SK-N-DZ (cell line): ENCODE data around the gene PLPPR1.

Experiments
- DNase-seq: peaks from one replicate; pipeline ENCODE4 v3.0.0-alpha.2; 2015; ENCODE audit warnings: low spot score

PLPPR1 gene

DNA sequence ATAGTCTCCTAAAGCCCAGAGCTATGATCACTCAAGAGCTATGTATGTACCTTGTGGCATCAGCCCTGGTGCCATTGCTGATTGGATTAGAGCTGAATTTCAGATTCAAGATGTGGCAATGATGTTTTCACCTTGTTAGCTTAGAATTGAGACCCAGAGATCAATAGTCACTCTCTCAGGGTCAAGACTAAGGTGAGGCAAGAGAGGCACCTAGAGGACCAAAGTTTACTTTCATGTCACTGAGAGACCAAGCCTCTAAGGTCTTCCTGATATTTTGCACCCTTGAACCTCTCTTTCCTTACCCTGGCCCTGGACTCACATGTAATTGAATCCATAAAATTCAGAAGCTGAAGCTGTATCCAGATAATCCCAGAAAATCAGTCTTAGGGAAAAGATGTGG, 313.4 kb downstream of the PLPPR1 start:
- no peak for DNase-seq

DNA sequence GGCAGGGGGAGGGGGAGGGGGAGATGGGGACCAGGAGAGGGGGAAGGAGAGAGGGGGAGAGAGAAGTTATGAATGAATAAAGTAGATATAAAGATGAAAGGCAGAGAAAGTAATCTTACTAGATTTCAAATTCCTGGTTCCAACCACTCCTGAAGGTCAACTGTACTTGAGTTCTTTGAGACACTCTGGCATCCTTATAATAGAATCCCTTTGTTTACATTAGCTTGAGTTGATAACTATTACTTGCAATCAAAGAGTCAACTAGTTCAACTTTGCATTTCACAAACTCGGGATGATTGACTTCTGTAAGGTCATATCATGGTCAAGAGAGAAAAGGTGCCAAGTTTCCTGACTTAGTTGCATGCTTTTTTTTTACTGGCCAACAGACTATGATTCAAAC, 314.1 kb downstream of the PLPPR1 start:
- DNase-seq = no peak

DNA sequence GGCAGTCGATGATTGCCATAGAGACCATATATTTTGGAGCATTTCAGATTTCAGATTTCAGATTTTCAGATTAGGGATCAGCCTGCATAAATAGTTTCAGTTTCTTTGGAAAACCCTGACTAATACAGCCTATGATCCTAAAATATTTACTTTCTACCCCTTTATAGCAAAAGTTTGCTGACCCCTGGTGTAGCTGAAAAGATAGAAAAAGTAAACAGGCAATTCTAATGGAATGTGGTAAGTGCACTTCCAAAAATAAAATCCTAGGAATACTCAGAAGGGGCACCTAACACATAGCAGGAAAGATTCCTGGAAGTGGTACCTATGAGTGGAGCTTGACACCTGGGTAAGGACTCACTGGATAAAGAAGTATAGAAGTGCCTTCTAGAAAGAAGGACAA, 321.8 kb downstream of the PLPPR1 start:
- no peak for DNase-seq

DNA sequence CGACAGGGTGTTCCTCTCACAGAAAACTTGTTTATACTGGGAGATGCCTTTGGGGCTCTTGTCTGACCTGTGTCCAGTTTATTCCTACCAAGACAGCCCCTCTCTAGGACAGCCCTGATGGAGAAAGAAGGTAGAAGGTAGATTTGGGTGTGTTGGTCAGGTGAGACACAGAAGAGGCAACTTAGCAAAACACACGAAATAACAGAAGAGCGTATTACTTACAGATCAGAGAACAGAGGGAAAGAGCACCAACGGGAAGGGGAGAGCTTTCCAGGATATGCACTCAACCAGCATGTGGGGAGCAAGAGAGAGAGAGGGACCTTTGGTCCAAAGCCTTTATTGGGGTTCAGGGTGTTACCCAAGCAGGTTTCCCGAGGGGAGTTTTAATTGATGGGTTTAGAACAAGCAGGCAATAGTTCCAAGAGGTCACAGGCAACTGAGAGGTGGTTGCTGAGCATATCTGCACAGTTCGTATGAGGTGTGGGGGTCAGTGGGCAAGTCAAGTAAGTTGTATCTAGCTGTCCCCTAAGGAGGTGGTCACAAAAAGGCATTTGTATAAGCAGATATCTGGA, 324.5 kb downstream of the PLPPR1 start:
- DNase-seq = no peak

DNA sequence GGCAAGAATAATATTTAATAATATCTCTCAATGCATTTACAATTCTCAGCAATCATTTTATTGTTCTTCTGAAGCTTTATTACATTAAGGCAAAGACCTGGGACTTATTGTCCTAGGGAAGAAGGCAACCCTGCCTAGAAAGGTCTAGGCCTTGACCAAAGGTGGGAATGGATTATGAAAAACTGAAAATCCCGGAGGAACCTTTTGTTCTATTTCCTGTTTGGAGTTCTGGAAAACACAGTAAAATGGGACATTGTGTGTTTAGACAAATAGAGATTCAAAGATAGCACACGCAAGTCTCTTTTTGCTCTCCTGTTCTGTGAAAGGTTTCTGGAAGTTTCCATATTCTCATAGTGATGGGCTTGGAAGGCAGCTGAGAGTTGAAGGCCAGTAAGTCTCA, 325.2 kb downstream of the PLPPR1 start:
- no peak for DNase-seq

DNA sequence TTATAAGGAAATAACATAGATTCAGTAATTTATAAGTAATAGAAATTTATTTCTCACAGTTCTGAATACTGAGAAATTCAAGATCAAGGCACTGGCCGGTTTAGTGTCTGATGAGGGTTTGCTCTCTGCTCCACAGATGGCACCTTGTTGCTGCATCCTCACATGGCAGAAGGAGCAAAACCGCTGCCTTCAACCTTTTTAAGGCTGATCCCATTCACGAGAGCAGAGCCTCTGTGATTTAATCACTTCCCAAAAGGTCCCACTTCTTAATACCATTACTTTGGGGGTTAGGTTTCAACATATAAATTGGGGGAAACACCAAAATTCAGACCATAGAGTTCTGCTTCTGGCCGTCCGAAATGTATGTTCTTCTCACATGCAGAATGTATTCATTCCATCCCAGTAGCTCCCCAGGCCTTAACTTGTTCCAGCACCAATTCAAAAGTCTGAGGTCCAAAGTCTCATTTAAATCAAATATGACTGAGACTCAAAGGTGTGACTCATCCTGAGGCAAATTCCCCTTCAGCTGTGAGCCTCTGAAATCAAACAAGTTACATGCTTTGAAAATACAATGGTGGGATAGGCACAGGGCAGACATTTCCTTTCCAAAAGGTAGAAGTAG, 325.7 kb downstream of the PLPPR1 start:
- no peak for DNase-seq

DNA sequence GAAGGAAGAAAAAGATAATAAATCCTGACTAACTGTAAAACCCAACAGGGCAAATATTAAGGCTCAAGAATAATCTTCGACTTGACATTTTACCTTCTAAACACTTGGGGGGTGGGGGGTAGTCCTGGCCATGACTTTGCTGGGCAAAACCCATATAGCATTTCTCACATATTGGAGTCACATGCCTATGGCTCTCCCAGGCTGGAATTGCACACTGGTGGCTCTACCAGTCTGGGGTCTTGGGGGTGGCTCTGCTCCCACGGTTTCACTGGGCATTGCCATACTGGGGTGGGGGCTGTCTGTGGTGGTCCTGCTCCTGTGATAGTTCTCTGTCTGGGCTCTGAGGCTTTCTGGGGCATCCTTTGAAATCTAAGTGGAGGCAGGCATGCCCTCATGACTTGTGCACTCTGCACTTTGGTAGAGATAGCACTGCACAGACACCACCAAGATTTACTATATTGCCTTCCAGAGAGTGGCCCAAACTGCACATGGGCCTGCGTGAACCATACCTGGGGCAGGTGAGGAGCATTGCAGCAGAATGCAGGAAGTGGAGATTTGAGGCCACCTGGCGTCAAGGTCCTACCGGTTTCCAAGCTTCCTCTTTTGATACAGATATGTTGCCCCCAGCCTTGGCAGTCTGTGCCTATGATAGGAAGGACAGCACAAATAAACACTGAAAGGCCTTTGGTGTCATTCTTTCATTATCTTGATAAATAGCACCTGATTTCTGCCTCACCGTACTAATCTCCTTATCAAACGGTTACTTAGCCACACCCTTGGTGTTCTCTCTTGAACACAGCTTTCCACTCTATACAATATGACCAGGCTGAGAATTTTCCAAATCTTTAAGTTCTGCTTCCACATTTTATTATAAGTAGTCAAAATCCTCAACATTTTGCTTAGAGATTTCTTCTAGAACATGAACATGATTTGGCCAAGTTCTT, 326.5 kb downstream of the PLPPR1 start:
- no peak for DNase-seq

DNA sequence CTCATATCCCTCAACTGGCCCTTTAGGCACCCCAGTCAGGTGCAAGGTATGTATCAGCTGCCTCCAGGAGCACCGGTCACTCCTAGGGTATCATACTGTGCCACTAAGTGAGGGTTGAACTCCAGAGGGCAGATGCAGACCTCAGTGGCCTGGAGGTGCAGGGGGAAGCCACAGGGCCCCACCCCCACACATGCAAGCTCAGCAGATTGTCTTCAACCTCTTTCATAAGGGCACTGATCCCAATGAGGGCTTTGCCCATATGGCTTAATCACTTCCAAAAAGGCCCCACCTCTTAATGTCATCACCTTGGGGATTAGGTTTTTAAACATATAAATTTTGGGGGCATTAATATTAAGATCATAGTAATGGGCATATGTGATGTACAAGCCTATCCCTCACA, 328.1 kb downstream of the PLPPR1 start:
- DNase-seq = no peak

DNA sequence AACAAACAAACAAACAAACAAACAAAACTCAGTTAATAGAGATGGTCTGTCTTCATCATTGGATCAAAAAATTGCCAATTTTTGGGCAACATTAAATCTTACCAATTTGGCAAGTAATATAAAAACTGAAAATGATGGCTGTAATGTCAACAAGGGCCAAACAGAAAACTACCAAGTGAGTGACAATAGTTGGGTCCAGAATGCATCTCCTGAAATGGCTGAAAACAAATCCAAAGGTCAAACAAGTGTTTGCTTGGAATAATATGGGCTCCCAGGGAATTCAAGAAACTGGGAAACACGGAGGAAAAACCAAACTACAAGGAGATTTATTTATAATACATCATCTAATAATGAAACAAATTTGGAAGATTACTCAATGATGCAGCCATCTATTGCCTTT, 331.2 kb downstream of the PLPPR1 start:
- no peak for DNase-seq

DNA sequence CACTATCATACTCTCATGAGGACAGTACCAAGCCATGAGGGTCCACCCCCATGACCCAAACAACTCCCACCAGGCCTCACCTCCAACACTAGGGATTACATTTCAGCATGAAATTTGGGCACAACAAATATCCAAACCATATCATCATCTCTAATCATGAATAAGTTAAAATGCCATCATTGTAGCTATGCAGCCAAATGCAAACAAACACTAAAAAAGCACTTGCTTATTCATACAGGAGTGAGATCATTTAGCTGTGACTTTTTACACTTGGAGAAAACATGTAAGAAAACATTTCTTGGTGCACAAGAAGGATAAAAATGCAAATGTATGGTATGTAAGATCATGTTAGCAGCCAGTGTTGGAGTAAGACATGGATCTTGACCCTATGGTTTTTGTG, 332.1 kb downstream of the PLPPR1 start:
- DNase-seq = no peak

DNA sequence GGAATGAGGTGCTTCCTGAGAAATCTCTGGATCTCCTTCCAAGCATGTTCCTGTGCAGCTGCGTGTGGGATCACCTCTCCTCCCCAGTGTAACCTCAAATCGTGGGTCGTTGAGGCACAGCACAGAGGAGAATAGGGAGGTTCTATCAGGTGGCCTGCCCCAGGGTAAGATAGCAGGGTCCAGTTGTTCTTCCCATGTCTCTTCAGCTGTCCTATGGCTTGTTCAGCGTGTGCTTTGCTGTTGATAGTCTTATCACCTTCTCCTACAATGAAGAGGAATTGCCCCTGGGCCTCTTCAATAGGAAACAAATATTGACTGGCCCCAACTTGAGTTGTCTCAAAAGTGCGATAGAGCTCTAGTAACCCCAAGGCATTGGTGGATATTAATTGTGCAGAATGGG, 333.9 kb downstream of the PLPPR1 start:
- no peak for DNase-seq

DNA sequence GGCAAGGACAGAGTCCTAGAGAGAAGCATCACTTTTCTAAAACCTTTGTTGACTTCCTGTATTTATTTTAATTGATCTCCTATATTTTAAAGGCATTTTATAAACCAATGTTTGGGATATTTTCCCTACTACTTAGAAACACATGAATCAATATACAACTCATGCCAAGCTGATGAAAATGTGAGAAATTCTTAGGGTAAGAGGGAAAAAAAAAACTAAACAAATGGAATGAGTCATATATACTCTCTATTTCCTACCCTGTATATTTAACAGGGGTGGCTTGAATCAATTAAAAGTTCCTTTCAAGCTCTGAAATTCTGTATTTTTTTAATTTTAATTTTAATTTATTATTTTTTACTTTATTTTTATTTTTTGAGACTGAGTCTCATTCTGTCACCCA, 336.7 kb downstream of the PLPPR1 start:
- DNase-seq = no peak

DNA sequence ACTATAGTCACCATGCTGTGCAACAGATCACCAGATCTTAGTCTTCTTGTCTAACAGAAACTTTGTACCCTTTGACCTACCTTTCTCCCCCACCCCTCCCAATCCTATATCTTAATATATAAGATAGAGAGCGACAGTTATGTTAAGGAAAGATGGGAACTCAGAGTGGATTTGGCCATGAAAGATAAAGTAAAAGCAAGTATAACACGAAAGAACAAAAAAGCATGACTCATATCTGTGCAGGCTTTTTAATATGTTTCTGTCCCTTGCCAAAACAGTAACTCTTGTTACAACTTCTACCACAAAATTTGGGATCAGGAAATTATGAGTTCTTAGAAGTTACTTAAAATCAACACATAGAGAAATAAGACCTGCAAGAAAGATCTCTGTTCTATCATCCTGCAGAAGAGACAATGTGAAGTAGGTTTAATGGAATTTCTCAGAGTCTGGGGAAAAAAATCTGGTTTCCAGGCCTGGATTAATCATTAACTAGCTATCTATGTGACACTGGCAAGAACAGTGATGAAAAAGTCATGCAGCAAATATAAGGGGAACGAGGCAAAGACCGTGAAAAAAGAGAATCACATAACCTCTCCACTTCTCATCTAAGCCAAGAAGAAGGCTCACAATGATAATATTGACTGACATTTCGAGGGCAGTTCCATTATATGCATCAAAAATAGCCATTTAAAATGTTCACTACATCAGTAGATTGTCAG, 337.7 kb downstream of the PLPPR1 start:
- no peak for DNase-seq

DNA sequence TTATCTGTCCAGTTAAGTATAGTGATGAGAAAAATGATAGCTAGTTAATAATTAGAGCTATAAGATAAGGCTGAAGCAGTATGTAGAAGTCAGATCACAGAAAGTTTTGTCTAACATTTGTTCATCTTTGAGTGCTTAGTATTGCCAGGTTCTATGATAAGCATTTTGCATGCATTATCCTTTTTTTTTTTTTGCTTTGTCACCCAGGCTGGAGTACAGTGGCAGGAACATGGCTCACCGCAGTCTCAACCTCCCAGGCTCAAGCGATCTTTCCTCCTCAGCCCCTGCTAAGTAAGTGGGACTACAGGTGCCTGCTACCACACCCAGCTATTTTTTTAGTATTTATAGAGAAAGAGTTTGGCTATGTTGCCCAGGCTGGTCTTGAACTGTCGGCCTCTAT, 338.8 kb downstream of the PLPPR1 start:
- no peak for DNase-seq

DNA sequence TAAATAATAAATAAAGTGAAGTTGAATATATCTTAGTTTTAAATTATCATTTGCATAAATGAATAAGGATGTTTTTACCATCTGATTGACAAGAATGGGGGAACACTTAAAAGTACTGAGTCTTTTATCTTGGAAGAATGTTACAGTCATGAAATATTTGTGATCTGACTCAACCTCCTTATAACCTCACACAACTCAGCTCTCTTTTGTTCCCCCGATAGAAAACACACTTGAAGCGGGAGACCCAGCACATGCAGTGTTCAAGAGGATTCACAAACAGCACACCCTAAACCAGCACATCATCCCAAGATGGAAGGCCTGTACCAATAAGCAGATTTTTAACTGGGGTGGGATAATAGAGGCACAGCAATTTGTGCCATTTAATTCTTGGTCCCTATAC, 340.8 kb downstream of the PLPPR1 start:
- no peak for DNase-seq

DNA sequence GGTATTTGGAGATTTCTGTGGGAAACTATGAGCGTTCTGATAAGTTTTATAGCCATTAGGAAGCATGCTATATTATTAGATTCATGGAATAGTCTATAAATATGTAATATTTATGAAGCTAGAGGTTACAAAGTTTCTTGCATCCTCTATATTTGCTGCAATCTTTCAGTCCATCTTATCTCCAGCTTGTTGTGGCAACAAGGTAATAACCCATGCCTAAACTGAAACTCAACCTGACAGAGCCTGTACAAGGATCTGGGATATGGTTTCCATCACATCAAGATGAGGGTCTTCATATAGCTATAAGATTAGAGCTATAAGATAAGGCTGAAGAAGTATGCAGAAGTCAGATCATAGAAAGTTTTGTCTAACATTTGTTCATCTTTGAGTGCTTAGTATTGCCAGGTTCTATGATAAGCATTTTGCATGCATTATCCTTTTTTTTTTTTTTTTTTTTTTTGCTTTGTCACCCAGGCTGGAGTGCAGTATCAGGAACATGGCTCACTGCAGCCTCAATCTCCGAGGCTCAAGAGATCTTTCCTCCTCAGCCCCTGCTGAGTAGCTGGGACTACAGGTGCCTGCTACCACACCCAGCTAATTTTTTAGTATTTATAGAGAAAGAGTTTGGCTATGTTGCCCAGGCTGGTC, 341.5 kb downstream of the PLPPR1 start:
- DNase-seq = no peak

DNA sequence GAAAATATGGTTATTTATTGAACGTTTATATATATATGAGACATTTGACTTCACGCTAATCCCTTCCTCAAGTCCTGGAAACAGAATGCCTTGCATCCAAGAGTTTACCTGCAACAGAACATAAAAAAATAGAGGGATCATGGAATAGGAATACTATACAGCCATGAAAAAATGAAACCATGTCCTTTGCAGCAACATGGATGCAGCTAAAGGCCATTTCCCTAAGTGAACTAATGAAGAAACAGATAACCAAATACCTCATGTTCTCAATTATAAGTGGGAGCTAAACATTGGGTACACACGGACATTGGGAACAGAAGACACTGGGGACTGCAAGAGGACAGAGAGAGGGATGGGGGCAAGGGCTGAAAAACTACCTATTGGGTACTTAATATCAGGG, 343.3 kb downstream of the PLPPR1 start:
- no peak for DNase-seq

DNA sequence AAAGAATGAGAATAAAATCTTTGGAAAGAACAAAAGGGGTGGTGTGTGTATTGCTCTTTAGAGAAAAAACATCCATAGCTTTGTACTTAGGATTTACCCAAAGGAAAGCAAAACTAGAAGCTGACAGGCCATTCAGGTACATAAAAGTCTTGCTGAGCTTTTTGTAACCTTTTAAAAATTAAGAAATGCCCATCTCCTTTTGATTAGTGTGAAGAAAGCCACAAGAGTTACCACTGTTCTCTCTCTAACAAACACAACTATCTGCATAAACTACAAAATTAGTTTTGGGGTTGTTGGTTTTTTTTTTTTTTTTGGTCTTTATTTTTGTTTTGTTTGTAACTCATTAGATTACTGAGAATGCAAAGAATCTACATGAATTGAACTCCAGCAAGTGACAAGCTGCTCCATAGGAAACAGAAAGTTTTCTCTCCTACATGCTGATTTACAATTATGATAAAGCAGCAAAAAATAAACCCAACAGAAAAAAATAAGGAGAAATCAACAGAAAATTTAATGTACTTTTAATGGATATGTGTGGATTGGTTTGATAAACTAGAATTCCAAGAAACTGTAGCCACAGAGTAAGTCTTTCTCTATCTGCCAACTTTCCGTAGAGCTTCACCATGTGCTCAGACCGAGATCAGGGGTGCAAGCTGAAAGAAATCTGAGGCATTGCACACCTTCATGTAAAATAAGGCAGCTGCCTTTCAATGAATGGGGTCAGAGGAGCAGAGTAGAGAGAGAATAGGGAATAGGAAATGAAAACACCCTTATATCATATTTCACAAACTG, 344.0 kb downstream of the PLPPR1 start:
- DNase-seq = no peak
